HepG2 (cell line): ENCODE data around the gene CTDNEP1. TPM values are rescaled to one million over a fixed set of nuclear protein-coding genes. Genes with fewer than 3 reads are reported as not detected.

Experiments used
- ATAD3A ChIP-seq: sonication (generic); formaldehyde crosslinking; IDR thresholded peaks from 2 replicates; pipeline ENCODE4 v1.4.0; 2020; ENCODE audit warnings: missing genetic modification reagents
- DR1 ChIP-seq: sonication (generic); formaldehyde crosslinking; IDR thresholded peaks from 2 replicates; pipeline ENCODE4 v1.8.0; 2021; ENCODE audit warnings: mild to moderate bottlenecking, missing genetic modification reagents, inconsistent platforms
- HOXD1 ChIP-seq: sonication (generic); formaldehyde crosslinking; IDR thresholded peaks from 2 replicates; pipeline ENCODE4 v1.5.0; 2020; ENCODE audit warnings: missing genetic modification reagents
- KDM3A ChIP-seq: IDR thresholded peaks from 2 replicates; pipeline ENCODE4 v1.6.1; 2018; ENCODE audit warnings: low read depth, missing compliant biosample characterization
- ONECUT2 ChIP-seq: sonication (generic); formaldehyde crosslinking; IDR thresholded peaks from 2 replicates; pipeline ENCODE4 v1.4.0; 2020; ENCODE audit warnings: missing genetic modification reagents
- RBM39 ChIP-seq: fragments of 200-400 bp; formaldehyde crosslinking; IDR thresholded peaks from one replicate; pipeline ENCODE4 v1.6.1; 2018; ENCODE audit warnings: antibody characterized with exemption, mild to moderate bottlenecking, low read depth, low read length; ENCODE audit not compliant: poor library complexity, severe bottlenecking
- ZNF501 ChIP-seq: sonication (generic); formaldehyde crosslinking; IDR thresholded peaks from 2 replicates; pipeline ENCODE4 v1.5.1; 2020; ENCODE audit warnings: mild to moderate bottlenecking, moderate library complexity, missing genetic modification reagents
- ZNF75D ChIP-seq: sonication (generic); formaldehyde crosslinking; IDR thresholded peaks from 2 replicates; pipeline ENCODE4 v1.8.1; 2023; ENCODE audit warnings: missing genetic modification reagents, mild to moderate bottlenecking, borderline replicate concordance
- polyA plus RNA-seq, 8 experiments: library from polyadenylated mRNA; depleted of rRNA in 3 of 8; stranded (reverse) in 7 of 8; unstranded in 1 of 8; fragments of >200 nt; fragmentation: Illumina TruSeq in 4 of 8; extraction: Trizol in 4 of 8; gene quantifications; 2 replicates each; pipeline versions ENCODE4 v1.2.1 to v1.2.3, GENCODE V29; 2011 to 2016; ENCODE audit warnings: low read depth in 4 of 8, missing spikeins in 1 of 8, mixed read lengths in 1 of 8; ENCODE audit not compliant: insufficient read depth in 1 of 8
- total RNA-seq, 5 experiments: library from RNA; depleted of rRNA; stranded (reverse); fragments of >200 nt; fragmentation: Illumina TruSeq; extraction: Trizol; gene quantifications; 2 replicates each; pipeline ENCODE4 v1.2.3, GENCODE V29; 2016; ENCODE audit warnings: low read depth in 1 of 5
- TF ChIP-seq, protein P1 (sequence below): sonication (generic); formaldehyde crosslinking; IDR thresholded peaks from 2 replicates; pipeline ENCODE4 v1.5.1; 2020; ENCODE audit warnings: missing genetic modification reagents, mild to moderate bottlenecking, borderline replicate concordance
- TF ChIP-seq, protein P2 (sequence below): sonication (generic); formaldehyde crosslinking; IDR thresholded peaks from 2 replicates; pipeline ENCODE4 v1.5.1; 2020; ENCODE audit warnings: mild to moderate bottlenecking, missing genetic modification reagents
- TF ChIP-seq, protein P3 (sequence below), 2 experiments: fragments of 450-650 bp in 1 of 2; sonication (generic) in 1 of 2; formaldehyde crosslinking; IDR thresholded peaks; 2 replicates each; pipeline versions ENCODE4 v1.5.0 to v1.8.0; 2020 to 2022; ENCODE audit warnings: mild to moderate bottlenecking in 1 of 2, missing genetic modification reagents in 1 of 2
- TF ChIP-seq, protein P4 (sequence below): sonication (generic); formaldehyde crosslinking; IDR thresholded peaks from 2 replicates; pipeline ENCODE4 v1.4.0; 2020; ENCODE audit warnings: missing genetic modification reagents

The CTDNEP1 gene
- total and polyA plus RNA-seq, 2 of the 13 experiments (the other 11 are each of a cell fraction or from before 2014, with no cell fraction given): 19.8 to 118 TPM

DNA sequence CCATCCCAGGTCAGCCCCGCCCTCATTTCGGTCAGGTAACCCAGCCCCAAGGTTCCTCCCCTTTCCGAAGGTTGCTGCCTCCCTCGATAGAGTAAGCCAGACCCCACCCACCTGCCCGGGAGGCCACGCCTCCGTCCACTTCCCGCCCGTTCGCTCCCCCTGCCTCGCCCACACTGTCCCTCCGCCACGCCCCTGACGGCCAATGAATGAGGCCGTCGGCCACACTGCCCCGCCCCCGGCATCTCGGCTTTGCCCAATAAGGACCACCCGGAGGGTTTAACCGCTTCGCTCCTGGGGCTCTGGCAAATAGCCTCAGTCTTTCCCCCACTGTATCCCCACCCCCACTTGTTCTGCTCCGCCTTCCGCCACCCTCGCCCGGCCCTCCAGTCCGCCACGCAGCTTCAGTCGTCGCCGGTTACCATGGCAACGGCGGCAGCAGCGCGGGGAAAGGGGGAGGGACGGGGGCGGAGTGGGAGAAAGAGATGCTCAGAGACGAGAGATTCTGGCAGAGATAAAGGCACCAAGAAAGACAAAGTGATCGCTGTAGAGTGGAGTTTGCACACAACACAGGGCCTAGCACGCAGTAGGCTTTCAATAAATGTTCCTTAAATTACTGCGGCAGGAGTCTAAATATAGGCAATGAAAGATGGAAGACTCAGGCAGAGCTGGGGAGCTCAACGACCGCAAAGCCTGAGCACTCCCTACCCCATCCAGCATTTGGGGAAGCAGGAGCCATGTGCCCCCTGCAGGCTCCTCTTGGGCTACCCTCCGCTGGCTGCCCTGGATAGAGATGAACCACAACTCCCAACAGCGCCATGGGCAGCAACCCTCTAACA, 37.0 kb downstream of the CTDNEP1 start (continued):
- TF ChIP-seq, protein P1, sequence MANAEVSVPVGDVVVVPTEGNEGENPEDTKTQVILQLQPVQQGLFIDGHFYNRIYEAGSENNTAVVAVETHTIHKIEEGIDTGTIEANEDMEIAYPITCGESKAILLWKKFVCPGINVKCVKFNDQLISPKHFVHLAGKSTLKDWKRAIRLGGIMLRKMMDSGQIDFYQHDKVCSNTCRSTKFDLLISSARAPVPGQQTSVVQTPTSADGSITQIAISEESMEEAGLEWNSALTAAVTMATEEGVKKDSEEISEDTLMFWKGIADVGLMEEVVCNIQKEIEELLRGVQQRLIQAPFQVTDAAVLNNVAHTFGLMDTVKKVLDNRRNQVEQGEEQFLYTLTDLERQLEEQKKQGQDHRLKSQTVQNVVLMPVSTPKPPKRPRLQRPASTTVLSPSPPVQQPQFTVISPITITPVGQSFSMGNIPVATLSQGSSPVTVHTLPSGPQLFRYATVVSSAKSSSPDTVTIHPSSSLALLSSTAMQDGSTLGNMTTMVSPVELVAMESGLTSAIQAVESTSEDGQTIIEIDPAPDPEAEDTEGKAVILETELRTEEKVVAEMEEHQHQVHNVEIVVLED (CRISPR knock-in tag): peak; percentile 43; the same call in 1 of the 2 replicates
- no peak for TF ChIP-seq RBM39
- TF ChIP-seq, protein P2, sequence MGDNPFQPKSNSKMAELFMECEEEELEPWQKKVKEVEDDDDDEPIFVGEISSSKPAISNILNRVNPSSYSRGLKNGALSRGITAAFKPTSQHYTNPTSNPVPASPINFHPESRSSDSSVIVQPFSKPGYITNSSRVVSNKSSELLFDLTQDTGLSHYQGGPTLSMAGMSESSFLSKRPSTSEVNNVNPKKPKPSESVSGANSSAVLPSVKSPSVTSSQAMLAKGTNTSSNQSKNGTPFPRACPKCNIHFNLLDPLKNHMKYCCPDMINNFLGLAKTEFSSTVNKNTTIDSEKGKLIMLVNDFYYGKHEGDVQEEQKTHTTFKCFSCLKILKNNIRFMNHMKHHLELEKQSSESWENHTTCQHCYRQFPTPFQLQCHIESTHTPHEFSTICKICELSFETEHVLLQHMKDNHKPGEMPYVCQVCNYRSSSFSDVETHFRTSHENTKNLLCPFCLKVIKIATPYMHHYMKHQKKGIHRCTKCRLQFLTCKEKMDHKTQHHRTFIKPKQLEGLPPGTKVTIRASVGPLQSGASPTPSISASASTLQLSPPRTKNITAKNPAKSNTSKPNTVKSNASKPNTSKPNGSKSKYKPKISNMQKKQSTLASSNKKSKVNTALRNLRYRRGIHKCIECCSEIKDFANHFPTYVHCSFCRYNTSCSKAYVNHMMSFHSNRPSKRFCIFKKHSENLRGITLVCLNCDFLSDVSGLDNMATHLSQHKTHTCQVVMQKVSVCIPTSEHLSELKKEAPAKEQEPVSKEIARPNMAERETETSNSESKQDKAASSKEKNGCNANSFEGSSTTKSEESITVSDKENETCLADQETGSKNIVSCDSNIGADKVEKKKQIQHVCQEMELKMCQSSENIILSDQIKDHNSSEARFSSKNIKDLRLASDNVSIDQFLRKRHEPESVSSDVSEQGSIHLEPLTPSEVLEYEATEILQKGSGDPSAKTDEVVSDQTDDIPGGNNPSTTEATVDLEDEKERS: 0 out of 2 replicates have a peak, but pooled peaks have one; percentile 19
- TF ChIP-seq, protein P3, sequence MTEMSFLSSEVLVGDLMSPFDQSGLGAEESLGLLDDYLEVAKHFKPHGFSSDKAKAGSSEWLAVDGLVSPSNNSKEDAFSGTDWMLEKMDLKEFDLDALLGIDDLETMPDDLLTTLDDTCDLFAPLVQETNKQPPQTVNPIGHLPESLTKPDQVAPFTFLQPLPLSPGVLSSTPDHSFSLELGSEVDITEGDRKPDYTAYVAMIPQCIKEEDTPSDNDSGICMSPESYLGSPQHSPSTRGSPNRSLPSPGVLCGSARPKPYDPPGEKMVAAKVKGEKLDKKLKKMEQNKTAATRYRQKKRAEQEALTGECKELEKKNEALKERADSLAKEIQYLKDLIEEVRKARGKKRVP (CRISPR knock-in tag; IDR thresholded peaks at IDR 0.05): no peak
- no peak for TF ChIP-seq HOXD1 (CRISPR knock-in tag)
- no peak for TF ChIP-seq ZNF75D (CRISPR knock-in tag)
- peak; percentile 57 for TF ChIP-seq ZNF501 (CRISPR knock-in tag)
- no peak for TF ChIP-seq ONECUT2 (CRISPR knock-in tag)
- TF ChIP-seq, protein P4, sequence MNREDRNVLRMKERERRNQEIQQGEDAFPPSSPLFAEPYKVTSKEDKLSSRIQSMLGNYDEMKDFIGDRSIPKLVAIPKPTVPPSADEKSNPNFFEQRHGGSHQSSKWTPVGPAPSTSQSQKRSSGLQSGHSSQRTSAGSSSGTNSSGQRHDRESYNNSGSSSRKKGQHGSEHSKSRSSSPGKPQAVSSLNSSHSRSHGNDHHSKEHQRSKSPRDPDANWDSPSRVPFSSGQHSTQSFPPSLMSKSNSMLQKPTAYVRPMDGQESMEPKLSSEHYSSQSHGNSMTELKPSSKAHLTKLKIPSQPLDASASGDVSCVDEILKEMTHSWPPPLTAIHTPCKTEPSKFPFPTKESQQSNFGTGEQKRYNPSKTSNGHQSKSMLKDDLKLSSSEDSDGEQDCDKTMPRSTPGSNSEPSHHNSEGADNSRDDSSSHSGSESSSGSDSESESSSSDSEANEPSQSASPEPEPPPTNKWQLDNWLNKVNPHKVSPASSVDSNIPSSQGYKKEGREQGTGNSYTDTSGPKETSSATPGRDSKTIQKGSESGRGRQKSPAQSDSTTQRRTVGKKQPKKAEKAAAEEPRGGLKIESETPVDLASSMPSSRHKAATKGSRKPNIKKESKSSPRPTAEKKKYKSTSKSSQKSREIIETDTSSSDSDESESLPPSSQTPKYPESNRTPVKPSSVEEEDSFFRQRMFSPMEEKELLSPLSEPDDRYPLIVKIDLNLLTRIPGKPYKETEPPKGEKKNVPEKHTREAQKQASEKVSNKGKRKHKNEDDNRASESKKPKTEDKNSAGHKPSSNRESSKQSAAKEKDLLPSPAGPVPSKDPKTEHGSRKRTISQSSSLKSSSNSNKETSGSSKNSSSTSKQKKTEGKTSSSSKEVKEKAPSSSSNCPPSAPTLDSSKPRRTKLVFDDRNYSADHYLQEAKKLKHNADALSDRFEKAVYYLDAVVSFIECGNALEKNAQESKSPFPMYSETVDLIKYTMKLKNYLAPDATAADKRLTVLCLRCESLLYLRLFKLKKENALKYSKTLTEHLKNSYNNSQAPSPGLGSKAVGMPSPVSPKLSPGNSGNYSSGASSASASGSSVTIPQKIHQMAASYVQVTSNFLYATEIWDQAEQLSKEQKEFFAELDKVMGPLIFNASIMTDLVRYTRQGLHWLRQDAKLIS (CRISPR knock-in tag): no peak
- TF ChIP-seq ATAD3A (CRISPR knock-in tag): no peak
- no peak for TF ChIP-seq DR1 (CRISPR knock-in tag)
- no peak for TF ChIP-seq KDM3A
